ENCODE results near the gene SLC1A2.
A peak's percentile ranks its signal among the peaks of the same experiment; 100 is the strongest.

Gene SLC1A2

DNA sequence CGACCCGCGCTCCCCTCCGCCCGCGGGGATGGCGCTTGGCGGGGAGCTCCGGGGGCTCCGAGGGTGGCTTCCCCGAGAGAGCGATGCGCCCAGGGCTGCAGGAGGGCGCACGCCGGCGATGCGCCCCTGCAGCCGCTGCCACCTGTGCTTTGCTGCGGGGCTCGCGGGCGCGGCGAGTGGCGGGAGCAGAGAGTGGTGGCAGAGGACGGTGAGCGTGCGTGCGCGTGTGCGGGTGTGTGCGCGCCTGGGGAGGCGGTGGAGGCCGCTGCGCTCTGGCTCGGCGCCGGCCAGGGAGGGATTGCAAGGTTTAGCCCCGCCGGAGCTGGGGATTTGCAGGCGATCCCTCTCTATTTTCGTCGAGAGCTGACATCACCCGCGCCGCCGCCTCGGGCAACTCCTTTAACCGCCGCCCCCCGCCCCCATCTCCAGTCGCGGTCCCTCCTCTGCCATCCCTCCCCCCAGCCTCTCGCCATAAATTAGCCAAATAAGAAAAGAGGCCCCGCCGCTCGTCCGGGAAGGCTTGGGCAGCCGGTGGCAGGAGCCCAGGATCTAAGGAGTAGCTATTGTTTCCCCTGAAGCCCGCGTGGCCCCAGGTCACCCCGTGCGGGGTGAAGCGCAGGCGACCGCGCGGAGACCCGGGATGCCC is at the start of gene SLC1A2:
TSS of gene SLC1A2 (minus strand) at position 375 of the 646 bp plus-strand sequence. CDS start 592 bp downstream, outside the sequence.
- peak; percentile 72 for DNase-seq (ENCODE audit: low spot score)

DNA sequence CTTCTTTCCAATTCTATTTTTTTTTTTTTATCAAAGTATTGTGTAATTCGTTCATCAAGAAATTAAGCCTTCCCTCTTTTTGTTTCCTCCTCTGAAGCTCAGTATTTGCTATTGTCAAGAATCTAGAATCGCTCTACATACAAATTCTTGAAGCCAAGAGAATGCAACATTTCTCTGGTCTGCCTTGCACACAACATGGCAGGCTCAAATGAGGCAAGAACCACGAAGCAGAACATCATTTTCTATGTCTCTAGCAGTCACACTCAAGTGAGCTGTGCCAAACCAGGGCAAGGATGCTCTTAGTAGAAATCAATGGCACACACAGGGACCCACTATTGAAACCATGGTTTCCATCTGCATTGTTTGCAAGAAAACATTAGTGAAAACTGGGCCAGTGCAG is 46.7 kb upstream of the SLC1A2 start:
- DNase-seq (ENCODE audit: low spot score) = no peak

DNA sequence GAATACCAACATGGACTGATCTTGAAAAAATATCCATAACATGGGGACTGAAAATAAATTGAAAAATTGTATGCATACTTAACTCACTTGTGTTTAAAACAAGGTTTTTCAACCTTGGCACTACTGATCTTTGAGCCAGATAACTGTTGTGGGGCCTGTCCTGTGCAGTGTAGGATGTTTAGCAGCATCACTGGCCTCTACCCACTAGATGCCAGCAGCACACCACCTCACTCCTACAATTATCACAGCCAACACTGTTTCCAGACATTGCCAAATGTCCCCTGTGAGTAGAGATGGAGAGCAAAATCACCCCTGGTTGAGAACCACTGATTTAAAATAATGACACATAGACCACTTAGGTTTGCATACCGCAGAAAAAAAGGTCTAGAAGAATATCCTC is 45.0 kb upstream of the SLC1A2 start:
- DNase-seq (ENCODE audit: low spot score) = no peak

DNA sequence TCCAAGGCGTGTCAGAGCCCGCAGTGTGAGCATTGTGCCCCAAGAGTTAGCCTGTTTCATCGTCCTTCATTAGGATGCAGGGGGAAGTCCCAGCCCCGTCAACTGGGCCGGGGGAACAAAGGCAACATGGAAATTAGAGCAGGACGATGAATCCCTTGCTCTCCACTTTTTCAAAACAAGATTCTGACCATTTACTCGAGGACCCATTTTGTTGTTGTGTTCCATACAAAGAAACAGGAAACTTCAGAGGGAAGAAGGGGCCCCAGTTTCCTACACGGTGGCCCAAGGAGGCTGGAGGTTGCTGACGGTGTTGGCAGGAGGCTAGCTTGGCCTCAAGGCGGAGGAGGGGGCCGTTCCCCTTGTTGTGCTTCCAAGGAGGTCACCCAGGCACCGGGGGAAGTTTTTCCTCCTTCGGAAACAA is 44.0 kb upstream of the SLC1A2 start:
- DNase-seq (ENCODE audit: low spot score) = no peak

DNA sequence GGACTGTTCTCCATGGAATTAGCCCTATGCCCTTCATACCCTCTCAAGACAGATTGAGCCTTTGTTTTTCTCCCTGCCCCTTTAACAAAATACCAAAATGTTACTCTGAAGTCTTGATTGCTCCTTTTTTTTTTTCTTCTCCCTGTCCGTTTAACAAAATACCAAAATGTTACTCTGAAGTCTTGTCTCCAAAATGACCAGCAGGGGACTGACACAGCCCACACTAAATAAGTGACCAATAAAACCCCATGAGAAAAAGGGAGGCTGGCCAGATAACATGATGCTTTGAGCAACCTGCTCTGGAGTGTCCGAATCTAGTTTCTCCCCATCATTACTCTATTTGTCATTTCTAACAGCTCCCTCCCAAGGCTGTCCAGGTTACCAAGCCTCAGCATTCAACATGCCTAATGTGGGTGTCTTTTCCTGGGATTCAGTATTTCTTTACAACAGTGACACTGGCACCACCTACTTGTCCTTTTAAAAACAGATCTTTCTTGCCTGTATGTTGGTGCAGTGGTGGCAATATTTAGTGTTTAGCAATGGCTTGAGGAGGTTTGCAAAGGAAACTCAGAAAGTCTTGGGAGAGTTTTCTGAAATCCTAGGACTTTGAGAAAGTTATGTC is 42.7 kb upstream of the SLC1A2 start:
- no peak for DNase-seq (ENCODE audit: low spot score)

DNA sequence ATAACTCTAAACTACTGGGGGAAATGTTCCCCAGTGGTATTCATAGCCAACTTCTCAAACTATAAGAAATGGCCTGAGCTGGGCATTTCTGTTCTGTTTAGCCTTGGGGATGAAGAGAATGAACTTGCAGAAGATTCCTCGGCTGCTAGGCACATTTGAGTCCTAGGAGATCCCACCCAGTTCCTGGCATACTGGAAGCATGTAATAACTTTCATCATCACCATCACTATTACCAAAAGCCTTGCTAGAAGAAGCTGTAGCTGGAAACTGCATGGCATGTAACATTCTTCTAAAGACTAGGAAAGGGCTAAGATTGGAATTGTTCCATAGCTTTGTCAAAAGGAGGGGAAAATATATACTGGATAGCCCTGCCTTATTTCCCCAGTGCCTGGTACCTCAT is 40.1 kb upstream of the SLC1A2 start:
- DNase-seq (ENCODE audit: low spot score) = no peak

DNA sequence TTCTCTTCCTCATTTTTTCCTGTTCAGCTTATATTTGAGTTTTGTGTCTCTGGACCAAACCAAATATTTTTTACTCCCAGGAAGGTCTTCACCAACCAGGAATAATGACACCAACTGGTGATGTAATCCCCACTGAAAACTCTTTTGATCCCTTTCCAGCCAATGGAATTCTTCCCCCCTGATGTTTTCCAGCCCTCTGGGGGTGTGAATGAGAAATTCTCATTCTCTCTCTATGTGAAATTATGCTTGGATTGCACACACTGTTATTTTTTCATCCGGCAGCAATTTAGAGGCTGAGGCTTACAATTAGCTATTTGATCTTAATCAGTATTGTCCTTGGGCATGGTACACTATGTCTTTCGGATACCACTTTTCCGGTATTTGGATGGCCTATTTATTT is 39.5 kb upstream of the SLC1A2 start:
- DNase-seq (ENCODE audit: low spot score) = no peak

DNA sequence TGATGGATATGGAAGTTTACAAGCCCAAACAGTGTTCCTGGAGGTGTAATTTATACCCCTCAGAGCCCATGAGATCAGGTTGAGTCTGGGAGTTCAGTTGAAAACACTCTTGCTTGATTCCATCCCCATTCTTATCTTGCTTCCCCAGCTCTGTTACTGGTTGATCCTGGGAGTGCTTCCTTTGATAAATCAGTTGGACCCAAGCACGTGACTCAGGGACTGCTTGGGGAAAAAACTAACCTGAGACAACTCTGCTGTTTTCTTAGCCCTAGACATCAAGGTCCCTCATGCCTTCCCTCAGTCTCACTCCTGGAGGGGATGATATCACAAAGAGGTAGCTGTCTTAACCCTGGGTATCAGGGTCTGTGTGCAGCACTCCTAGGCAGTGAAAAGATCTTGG is 35.0 kb upstream of the SLC1A2 start:
- no peak for DNase-seq (ENCODE audit: low spot score)

DNA sequence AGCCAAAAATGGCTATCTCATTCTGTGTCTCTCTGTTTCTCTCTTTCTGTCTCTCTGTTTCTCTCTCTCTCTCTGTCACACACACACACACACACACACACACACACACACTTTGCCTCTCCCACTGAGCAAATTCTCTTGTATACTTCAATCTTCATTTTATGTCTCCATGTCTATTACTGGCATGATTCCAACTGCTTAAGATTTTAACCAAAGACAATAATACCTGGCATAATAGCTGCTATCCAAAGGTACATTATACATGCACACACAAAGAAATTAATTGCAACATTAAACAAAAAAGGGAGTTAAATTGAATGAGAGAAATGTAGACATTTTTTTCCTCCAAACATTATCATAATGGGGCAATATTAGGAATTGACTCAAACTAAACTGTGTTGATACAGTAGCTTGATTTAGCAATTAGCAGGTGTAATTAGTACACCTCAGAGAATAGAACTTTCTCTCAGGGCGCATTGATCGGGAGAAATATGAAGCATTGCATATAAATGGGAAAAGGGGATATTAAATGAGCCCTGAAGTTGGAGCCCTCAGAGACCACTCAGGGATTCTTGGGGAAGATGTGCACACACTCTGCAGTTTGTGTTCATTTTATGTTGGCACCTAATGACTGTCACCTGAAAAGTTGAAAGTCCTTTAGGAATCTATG is 17.4 kb upstream of the SLC1A2 start:
- no peak for DNase-seq (ENCODE audit: low spot score)

DNA sequence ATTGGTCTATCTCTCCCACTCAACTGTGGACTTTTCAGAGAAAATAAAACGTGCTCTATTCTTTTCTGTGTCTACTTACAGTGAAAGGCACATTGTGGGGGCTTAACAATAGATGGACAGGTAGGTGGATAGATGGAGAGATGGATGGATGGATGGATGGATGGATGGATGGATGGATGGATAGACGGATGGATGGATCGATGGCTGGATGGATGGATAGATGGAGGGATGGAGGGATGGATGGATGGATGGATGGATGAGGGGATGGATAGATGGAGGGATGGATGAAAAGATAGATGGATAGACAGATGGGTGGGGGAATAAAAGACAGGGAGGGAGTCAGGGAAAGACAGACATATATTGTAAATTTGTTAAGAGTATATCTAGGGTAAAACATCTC is 14.2 kb upstream of the SLC1A2 start:
- DNase-seq (ENCODE audit: low spot score) = no peak

DNA sequence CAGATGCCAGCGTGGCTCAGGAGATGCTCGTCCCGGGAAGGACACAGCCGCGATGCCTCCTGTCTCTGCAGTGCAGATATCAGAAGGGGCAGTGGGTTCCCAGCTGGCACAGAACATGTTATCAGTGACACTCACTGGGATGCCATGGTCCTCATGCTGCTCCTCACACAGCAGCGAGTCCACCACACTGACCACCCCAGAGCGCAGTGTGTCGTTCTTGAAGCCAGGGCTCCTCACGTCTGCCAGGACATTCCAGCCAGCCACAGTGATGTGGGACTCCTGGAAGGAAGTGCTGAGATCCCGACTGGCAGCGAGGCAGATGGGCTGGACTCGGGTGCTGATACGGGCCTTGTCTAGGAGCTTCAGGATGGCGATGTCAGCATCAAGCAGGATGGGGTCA is 13.1 kb upstream of the SLC1A2 start:
- no peak for DNase-seq (ENCODE audit: low spot score)

DNA sequence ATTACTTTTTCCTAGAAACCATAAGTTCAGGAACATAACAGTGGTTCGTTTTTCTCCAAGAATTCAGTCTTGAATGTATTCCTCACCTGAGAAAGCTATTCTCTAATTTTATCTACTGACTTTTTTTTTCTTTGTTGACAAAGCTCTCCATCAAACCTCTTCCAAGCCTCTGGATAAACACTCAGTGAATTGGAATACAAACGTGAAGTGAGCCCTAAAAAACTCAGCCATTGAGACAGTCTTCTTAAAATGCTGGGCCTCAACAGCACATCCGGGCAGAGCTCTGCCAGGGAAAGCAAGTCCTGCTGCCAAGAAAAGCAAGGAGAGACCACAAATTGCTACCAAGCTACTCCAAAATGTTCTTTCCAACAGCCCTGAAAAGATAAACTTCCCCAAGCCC is 7.7 kb upstream of the SLC1A2 start:
- DNase-seq (ENCODE audit: low spot score) = no peak

DNA sequence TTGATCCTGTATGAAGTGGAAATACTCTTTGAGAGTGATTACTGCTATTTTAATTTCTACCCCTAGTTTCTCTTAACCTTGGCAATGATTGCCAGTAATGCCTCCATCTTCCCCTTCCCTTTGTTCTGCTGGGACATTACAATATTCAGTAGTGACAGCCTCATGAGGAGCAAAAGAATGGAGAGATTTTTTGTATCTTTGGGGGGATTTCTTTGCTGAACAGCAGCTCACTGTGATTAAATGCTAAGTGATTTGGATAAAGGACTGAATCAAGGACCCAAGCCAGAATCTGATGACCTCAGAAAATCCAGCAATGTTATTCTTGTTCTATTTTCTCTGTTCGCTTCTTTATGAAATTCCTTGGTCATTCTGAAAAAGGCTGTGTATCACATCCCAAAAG is 7.0 kb upstream of the SLC1A2 start:
- DNase-seq (ENCODE audit: low spot score) = no peak

DNA sequence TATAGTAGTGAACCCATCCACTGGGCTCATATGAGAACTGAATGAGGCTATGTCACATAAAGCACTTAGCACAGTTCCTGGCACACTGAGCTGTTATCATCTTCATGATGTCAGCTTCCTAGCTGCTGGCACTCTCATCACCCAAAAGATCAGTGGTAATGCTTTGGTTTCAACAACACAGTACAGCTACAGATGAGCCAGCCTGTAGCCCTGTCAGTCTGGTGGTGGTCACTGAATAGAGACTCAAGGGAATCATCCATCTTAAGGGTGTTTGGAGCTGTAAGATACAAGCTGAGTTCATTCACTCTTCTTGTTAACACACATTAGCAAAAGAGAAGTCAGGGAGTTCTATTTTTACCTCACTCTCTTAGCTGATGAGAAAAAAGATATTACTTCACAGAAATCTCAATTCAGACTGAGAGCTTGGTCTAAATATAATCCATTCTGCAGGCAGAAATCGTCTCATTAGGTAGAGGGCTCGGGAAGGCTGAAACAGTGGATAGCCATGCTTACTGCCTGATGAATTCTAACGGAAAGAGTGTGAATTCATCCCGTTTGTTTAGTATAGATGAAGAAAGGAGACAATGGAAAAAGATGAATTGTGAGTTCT is 6.3 kb upstream of the SLC1A2 start:
- no peak for DNase-seq (ENCODE audit: low spot score)

DNA sequence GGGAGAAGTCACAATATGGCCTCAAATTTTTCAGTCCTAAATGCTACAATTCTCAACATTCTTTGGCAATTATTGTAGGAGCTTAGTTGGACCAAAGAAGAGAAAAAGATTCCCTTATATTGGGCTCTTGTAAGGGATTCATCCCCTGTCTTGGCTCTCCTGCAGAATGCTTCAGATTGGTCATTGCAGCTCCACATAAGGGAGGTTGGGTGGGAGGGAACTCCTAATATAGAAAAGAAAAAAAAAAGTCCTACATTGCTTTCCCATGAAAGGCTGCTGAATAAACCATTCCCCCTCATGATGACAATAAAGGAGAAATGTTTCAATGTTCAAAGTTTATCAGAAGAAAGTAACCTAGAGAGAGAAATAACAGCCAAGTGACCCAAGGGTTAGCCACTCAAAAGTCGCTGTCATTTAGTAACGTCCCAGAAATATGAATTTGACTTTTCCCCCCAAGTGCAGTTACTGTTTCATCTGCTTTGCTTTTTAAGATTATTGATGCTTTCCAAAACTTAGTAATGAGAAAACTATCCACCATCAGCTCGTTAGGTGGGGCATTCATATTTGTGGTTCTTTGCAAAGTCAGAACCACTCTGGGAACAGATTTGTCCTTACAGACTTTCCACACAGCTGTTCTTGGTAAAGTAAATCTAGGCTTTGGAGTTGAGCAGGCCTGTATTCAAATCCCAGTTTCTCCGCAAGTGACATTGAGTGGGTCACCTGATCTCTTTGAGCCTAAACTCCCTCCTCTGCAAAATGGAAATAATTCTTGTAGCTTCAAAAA is 5.0 kb upstream of the SLC1A2 start:
- DNase-seq (ENCODE audit: low spot score) = no peak

DNA sequence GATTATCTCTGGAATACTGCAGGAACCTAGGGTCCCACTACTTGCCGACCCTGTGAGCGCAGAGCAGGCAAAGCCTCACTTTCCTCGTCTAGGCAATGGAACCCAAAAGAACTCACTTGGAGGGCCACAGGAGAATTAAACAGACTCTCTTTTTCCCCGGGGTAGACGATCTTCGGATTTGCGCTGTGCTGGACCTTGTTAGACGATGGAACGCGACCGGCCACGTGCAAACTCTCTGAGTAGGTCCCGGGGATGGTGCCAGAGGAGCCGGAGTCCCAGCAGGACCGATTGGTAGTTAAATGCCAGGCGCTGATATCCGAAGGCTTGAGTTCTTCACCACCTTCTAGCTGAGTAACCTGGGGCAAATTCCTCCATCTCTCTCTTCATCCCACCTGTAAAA is 1.0 kb upstream of the SLC1A2 start:
- DNase-seq (ENCODE audit: low spot score) = no peak

DNA sequence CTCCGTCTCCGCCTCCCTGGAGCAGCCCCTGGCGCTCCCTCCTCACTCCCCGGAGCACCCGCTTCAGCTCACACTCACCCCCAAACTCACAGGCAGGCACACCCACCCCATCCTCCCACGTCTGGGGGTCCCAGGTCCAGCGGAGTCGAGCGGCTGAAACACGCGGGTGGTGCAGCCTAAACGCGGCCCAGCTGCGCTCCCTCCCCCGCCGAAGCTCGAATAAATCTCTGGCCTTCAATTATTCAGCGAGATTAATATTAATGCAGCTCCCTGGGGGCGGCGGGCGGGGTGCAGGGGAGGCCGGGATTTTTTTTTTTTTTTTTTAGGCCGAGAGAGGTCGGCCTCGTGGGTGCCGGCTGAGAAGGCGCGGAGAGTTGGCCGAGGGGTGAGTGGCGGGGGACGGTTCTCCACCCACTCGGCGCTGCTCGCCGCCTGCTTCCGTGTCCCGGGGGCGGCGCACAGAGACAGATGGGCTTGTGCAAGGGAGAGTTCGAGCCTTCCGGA is 524 bp upstream of the SLC1A2 start:
- no peak for DNase-seq (ENCODE audit: low spot score)

DNA sequence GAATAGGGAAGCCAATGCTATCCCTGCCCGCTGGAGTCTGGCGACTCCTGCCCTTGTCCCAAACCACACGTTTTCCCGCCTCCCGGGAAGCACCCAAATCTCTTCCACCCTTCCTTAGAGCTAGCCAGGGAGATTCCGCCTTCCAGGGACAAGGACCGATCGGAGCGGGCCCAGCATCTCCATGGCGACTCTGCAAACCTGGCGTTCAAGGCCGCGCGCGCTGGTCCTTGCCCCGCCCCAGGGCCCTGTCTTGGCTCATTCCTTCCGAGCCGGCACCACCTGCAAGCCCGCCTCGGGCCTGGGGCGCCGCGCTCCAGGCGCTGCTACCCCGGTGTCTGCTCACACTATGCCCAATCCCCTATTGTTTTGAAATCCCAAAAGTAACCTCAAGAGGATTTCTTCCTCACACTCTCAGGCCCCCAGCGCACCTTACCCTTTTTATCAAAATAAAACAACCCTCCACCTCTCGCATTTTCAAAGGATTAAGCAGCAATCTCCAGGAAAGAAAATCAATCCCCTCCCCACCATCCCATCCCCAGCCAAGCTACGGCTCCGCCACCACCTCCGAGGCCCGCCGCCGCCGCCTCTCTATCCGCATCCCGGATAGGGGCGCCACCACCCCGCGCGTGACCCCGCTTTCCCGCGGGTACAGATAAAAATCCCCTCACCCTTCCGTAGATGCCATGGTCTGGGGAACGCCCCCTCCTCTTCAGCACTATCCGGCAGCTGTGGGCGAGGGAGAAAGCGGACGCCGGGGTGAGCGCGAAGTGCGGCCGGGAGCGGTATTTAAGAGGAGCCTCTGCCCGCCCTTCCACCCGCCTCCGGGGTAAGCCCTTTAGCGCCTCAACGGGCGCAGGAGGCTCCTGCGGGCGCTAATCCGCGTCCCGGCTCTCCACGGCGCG is 825 bp downstream of the SLC1A2 start:
- DNase-seq (ENCODE audit: low spot score) = no peak

DNA sequence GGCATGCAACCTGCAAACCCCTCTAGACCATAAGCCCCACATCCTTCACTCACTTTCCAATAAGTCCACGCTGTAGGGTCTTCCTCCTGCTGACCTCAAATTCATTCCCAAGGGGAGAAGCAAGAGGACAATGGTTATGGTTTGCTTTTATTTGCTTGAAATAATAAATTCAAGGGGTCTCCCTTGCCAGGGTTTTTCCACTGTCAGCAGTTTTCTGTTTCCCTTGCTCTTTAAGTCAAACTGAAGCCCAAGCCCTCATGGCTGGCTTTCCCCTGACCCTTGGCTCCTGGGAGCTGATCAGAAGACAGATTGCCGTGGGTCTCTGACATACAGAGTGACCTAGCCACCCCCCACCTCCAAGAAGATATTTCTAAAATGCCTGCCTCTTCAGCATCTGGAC is 3.9 kb downstream of the SLC1A2 start:
- DNase-seq (ENCODE audit: low spot score) = no peak

DNA sequence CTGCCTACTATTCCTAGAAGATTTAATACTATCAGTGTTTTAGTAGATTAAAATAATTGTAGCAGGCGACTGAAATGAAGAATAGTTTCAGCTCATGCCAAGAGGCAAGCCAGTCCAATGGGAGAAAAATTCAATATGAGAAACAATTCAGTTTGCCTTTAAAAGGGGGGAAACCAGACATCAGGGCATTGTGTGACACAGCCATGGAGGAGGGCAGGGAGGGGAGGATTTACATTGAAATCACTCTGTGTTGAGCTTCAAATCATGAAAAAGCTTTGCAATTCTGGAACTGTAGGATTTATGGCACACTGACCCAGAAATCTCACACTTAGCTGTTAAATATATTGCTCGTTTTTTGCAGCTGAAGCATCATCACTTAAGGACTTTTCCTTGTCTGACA is 4.6 kb downstream of the SLC1A2 start:
- no peak for DNase-seq (ENCODE audit: low spot score)

DNA sequence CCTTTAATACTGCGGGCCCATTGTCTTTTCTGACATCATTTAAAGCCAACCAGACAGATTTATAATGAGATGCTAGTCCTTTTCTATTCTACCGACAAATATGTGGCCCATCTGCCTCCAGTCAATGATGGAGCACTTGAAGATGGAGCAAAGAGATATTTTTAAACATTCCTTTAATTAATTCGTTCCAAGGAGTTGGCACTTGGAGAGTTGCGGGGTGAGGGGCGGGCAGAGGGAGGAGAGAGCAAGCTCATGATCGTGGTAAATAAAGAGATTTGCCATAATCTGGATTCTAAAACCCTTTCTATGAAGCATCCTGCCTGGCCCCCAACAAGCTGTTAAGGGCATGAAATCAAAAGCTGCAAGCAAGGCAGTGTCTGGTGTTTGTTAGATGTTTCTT is 5.0 kb downstream of the SLC1A2 start:
- no peak for DNase-seq (ENCODE audit: low spot score)
